Peyer's patch (tissue), 4 donors: ENCODE results near the gene SYNGAP1. TPM values are rescaled to one million over a fixed set of nuclear protein-coding genes. Genes with fewer than 3 reads are reported as not detected.

ENCODE experiments used
- DNase-seq, 3 donors: peaks; one replicate each; pipeline ENCODE4 v3.0.0-alpha.2; 2017 to 2019
- H3K27ac ChIP-seq, 4 donors: fragments of 200-600 bp; sonication (generic); one replicate each; pipeline ENCODE4 v1.5.1; 2016 to 2019
- H3K27me3 ChIP-seq, 2 donors: fragments of 200-600 bp; sonication (generic); one replicate each; pipeline ENCODE4 v1.5.1; 2019
- H3K36me3 ChIP-seq, 3 donors: fragments of 200-600 bp; sonication (generic); one replicate each; pipeline ENCODE4 v1.5.1; 2016 to 2019
- H3K4me1 ChIP-seq, 4 donors: fragments of 200-600 bp; sonication (generic); one replicate each; pipeline ENCODE4 v1.5.1; 2016 to 2019
- H3K4me3 ChIP-seq, 4 donors: fragments of 200-600 bp; sonication (generic); 1 replicate in 3 of 4; 2 replicates in 1 of 4; pipeline ENCODE4 v1.5.1; 2016 to 2019; ENCODE audit warnings: mild to moderate bottlenecking in 1 of 4
- H3K9me3 ChIP-seq, 4 donors: fragments of 200-600 bp; sonication (generic); one replicate each; pipeline ENCODE4 v1.5.1; 2016 to 2019; ENCODE audit warnings: mild to moderate bottlenecking in 1 of 4
- POLR2A ChIP-seq, 2 donors: fragments of 450-650 bp; IDR thresholded peaks; one replicate each; pipeline ENCODE4 v1.5.1; 2017; ENCODE audit warnings: antibody characterized with exemption in 2 of 2, mild to moderate bottlenecking in 2 of 2, moderate library complexity in 2 of 2
- total RNA-seq, 4 donors: library from RNA; depleted of rRNA; stranded (reverse); fragments of >200 nt; gene quantifications; one replicate each; pipeline ENCODE4 v1.1.0, GENCODE V29; 2016
- TF ChIP-seq, protein P1 (sequence below), 6 experiments: fragments of 450-650 bp in 4 of 6; fragments of 200-600 bp in 2 of 6; sonication (generic) in 1 of 6; IDR thresholded peaks; one replicate each; pipeline ENCODE4 v1.5.1; 2017 to 2019; ENCODE audit warnings: antibody characterized with exemption in 6 of 6, mild to moderate bottlenecking in 3 of 6, moderate library complexity in 1 of 6

SYNGAP1 gene
- total RNA-seq, 4 donors from 2014 or later, result 5.4 to 42.1 (median 15.0) TPM

DNA sequence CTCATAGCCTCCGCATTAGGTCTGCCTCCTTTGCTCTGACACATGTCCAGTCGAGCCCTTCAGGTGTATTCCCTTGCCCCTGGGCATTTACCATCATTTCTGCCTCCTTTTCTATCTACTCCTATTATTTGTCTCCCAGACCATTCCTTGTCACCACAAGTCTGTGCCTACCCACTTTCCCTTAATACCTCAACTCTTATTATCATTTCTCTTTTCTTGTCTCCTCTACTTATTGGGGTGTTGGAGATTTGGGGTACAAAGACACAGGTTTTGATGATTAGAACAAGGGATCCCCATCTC, 1.4 kb downstream of the SYNGAP1 start:
- Histone ChIP-seq H3K4me3 (no peak overlapping the region), H3K36me3 (no peaks in the 10 kb centered on the region), H3K27ac (no peak overlapping the region), H3K27me3 (no peaks in the 10 kb centered on the region), H3K9me3 (no peaks in the 10 kb centered on the region), H3K4me1 (peaks cover 0 to 40% (median 12%) of the 10 kb centered on the region in 4 donors)
- no peak for TF ChIP-seq POLR2A (IDR thresholded peaks at IDR 0.05)
- TF ChIP-seq, protein P1, sequence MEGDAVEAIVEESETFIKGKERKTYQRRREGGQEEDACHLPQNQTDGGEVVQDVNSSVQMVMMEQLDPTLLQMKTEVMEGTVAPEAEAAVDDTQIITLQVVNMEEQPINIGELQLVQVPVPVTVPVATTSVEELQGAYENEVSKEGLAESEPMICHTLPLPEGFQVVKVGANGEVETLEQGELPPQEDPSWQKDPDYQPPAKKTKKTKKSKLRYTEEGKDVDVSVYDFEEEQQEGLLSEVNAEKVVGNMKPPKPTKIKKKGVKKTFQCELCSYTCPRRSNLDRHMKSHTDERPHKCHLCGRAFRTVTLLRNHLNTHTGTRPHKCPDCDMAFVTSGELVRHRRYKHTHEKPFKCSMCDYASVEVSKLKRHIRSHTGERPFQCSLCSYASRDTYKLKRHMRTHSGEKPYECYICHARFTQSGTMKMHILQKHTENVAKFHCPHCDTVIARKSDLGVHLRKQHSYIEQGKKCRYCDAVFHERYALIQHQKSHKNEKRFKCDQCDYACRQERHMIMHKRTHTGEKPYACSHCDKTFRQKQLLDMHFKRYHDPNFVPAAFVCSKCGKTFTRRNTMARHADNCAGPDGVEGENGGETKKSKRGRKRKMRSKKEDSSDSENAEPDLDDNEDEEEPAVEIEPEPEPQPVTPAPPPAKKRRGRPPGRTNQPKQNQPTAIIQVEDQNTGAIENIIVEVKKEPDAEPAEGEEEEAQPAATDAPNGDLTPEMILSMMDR (IDR thresholded peaks at IDR 0.05), result no peak
- no peak for DNase-seq

DNA sequence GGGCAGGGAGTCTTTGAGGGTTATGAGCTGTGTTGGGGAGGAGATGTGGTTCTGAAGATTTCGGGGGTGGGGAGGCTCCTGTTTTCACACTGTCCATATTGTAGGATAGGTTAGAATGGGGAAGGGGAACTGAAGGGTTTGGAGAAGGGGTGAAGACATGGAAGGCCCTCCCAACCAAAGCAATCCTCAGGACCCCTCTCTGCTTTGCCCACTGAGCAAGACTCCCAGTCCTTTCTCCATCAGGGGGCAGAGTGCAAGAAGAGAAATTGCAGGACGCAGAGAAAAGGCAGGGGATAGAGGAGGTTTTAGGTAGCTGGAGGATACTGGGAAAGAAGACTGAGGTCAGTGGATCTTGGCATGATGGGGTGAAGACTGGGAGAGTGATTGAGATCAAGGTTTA, 3.9 kb downstream of the SYNGAP1 start:
- H3K36me3 ChIP-seq, result no peaks in the 10 kb centered on the region
- DNase-seq, result no peak
- H3K9me3 ChIP-seq, result no peaks in the 10 kb centered on the region
- no peak overlapping the region for H3K4me3 ChIP-seq
- H3K27ac ChIP-seq, result no peak overlapping the region
- H3K4me1 ChIP-seq, result peaks cover 0 to 43% (median 23%) of the 10 kb centered on the region in 4 donors
- TF ChIP-seq, protein P1 (IDR thresholded peaks at IDR 0.05), result no peak
- TF ChIP-seq POLR2A (IDR thresholded peaks at IDR 0.05), result no peak
- no peaks in the 10 kb centered on the region for H3K27me3 ChIP-seq

DNA sequence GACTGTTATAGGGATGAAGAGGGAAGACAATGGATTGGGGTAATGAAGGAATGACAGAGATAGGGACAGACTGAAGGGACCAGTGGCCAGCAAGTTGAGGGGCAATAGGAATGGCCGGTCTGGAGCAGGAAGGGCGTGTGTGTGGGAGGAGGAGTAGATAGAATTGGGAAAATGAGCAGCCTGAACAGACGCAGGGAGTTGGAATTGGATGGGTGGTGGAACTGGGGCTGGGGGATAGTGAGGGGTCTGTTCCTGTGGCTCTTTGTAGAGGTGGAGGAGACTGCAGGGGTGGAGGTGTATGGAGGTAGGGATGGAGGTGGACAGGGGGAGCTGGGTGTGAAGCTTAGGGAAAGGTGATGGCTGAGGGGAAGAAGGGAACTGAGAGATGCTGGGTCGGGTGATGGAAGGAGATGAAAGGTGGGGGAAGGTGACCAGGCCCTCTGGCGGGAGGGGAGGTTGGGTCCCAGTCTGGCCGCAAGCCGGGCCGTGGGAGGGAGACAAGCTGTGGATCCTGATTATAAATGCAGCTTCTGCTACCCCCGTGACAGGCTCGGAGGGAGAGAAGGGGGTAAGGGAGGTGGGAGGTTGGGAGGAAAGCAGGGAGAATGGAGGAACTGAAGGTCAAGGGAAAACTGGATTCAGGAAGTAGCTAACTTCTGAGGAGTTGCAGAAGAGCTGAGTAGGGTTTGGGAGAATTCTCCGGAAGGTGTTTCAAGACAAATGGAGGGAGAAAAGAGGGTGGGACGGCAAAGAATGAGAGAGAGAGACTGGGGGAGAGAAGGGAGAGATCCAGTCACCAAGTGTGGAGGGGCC, 5.2 kb downstream of the SYNGAP1 start:
- TF ChIP-seq, protein P1 (IDR thresholded peaks at IDR 0.05), result no peak
- peak in 1 of 2 donors; percentile 4 for TF ChIP-seq POLR2A (IDR thresholded peaks at IDR 0.05)
- Histone ChIP-seq H3K9me3 (no peaks in the 10 kb centered on the region), H3K4me3 (peak overlapping the region; percentile 44 to 69 (median 64)), H3K27ac (peak overlapping the region; percentile 72 to 91 (median 86)), H3K4me1 (peaks cover 0 to 43% (median 23%) of the 10 kb centered on the region in 4 donors), H3K27me3 (no peaks in the 10 kb centered on the region), H3K36me3 (no peaks in the 10 kb centered on the region)
- no peak for DNase-seq

DNA sequence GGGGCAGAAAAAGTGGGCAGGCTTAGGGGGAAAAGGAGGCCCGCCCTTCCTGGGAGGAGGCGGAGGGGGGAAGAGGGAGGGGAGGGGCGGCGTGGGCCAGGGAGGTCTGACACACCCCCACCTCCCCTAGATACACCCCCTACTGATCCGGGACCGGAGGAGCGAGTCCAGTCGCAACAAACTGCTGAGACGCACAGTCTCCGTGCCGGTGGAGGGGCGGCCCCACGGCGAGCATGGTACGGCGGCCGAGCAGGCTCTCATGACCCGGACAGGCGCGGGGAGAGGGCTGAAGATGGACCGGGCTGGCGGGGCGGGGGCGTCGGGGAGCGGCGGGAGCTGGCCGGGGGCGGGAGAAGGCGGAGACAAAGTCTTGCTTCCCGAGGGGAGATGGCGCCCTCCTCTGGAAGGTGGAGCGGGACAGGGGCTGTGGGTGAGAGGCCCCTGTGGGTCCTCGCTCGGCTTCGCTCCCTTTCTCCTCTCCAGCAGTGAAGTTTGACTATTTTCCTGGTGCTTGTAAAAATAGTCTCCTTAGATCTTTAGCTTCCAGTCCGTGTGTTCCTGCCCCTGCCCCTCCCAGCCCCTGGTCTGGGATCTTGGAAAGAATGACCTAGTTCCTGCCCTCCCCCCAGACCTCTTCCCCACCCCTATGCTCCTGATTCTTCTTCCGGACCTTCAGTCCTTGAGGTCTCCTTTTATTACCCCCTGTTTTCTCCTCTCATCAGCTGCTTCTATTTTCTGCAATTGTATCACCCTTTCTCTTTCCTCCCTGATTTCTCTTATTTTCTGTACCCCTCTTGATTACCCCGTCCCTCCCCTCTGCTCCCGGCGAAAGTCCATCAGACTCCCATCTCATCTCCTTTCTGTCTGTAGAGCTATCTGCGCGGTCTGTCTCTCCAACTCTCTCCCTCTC, 6.1 kb downstream of the SYNGAP1 start:
- TF ChIP-seq, protein P1 (IDR thresholded peaks at IDR 0.05), result peak; percentile 26 to 53 (median 46)
- TF ChIP-seq POLR2A (IDR thresholded peaks at IDR 0.05), result peak in 1 of 2 donors; percentile 34
- H3K4me3 ChIP-seq, result peak overlapping the region; percentile 44 to 69 (median 64)
- no peaks in the 10 kb centered on the region for H3K9me3 ChIP-seq
- no peaks in the 10 kb centered on the region for H3K36me3 ChIP-seq
- peak overlapping the region; percentile 72 to 91 (median 86) for H3K27ac ChIP-seq
- DNase-seq, result peak; percentile 90 to 94 (median 90)
- H3K27me3 ChIP-seq, result no peaks in the 10 kb centered on the region
- peaks cover 0 to 52% (median 23%) of the 10 kb centered on the region in 4 donors for H3K4me1 ChIP-seq

DNA sequence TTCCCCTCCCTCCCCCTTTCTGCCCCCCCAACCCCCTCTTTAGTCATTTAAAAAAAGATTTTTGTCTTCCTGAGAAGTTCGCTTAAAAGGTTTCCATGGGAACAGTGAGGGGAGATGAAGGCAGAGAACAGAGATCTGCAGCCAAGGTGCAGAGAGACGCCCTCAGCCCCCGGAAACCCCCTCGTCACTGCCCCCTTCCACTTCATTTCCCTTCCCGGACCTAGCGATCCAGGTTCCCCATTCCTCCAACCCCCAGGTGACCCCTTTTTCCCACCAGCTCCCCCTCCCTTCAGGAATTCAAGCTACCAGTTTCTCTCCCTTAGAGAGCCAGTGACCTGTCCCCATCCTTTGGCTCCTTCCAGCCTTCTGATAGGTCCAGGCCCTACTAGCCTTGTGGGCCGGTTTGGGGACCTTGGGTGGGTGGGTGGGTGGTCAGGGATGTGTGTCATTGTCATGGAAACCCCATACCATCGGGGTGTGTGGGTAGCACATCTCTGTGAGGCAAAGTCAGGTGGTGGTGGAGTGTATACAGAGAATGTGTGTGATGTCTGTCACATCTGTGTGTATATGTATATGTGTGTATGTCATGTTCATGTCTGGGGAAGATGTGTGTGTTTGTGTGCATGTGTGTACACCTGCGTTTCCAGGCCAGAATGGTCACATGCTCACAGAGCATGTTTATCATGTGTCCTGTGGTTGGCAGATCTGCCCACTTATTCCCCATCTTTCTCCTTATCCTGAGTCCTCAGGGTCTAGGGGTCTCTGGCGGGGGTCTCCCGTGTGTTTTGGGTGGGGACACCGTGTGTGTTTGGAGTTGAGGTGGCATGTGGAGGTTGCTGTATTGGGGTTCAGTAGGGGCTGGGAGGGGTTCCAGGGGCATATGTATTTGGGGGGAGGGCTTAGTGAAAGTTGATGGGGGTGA, 7.0 kb downstream of the SYNGAP1 start:
- no peaks in the 10 kb centered on the region for H3K9me3 ChIP-seq
- H3K36me3 ChIP-seq, result no peaks in the 10 kb centered on the region
- H3K4me1 ChIP-seq, result peaks cover 0 to 61% (median 28%) of the 10 kb centered on the region in 4 donors
- no peaks in the 10 kb centered on the region for H3K27me3 ChIP-seq
- peak overlapping the region; percentile 72 to 91 (median 86) for H3K27ac ChIP-seq
- no peak for DNase-seq
- H3K4me3 ChIP-seq, result peak overlapping the region; percentile 44 to 69 (median 64)
- no peak for TF ChIP-seq POLR2A (IDR thresholded peaks at IDR 0.05)
- TF ChIP-seq, protein P1 (IDR thresholded peaks at IDR 0.05), result no peak
